ENCODE data around the gene SPRY4.

Gene SPRY4

GRCh38 chr5:142316051-142316450 is 8.8 kb downstream of the SPRY4 start:
- H3K9me3 ChIP-seq = no peaks in the 10 kb centered on the region
- H3K36me3 ChIP-seq = no peaks in the 10 kb centered on the region
- H3K4me3 ChIP-seq (ENCODE audit: low read depth in 1 of 2, low read length in 1 of 2) = no peak overlapping the region
- TF ChIP-seq, protein P1, sequence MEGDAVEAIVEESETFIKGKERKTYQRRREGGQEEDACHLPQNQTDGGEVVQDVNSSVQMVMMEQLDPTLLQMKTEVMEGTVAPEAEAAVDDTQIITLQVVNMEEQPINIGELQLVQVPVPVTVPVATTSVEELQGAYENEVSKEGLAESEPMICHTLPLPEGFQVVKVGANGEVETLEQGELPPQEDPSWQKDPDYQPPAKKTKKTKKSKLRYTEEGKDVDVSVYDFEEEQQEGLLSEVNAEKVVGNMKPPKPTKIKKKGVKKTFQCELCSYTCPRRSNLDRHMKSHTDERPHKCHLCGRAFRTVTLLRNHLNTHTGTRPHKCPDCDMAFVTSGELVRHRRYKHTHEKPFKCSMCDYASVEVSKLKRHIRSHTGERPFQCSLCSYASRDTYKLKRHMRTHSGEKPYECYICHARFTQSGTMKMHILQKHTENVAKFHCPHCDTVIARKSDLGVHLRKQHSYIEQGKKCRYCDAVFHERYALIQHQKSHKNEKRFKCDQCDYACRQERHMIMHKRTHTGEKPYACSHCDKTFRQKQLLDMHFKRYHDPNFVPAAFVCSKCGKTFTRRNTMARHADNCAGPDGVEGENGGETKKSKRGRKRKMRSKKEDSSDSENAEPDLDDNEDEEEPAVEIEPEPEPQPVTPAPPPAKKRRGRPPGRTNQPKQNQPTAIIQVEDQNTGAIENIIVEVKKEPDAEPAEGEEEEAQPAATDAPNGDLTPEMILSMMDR (IDR thresholded peaks at IDR 0.05) = no peak
- peaks cover 91% of the 10 kb centered on the region for H3K27me3 ChIP-seq
- H3K27ac ChIP-seq = no peak overlapping the region
- no peaks in the 10 kb centered on the region for H3K4me1 ChIP-seq (ENCODE audit: control insufficient read depth in 1 of 2, insufficient read depth in 1 of 2, low read depth in 1 of 2, low read length in 1 of 2)

DNA sequence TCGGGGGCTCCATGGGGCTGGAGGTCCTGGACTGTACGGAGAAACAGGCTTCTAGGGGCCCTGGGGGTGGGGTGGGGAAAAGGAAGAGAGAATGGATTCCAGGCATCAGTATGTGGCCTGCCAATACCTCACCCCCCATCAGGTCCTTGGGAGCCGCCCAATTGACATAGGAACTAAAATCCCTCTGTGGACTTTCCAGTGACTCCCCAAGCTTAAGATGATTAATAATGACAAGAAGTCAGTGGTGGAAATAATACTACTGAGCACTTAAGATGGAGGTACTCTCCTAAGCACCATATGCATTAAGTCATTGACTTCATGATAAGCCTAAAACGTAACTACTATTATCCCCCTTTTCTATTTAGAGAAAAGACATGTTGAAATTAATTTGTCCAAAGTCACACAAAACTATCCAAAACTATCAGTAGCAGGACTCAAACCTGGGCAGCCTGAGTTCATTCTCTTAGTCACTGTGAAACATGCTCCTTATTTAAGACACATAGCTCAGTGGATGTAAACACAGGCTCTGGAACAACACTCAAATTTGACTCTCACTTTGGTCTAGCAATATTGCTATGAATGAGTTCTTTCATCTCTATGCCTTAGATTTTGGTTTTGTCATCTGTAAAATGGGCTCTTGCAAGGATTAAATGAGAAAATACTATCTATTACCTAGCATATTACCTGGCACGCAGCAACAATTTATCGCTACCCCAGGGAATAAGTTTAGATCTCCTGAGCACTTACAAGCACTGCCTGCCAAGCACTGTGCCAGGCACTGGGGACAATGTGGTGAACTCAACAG is 9.5 kb downstream of the SPRY4 start:
- Histone ChIP-seq H3K27me3 (peaks cover 88% of the 10 kb centered on the region), H3K36me3 (no peaks in the 10 kb centered on the region), H3K4me1 (ENCODE audit: control insufficient read depth in 1 of 2, insufficient read depth in 1 of 2, low read depth in 1 of 2, low read length in 1 of 2) (no peaks in the 10 kb centered on the region), H3K9me3 (no peaks in the 10 kb centered on the region), H3K27ac (no peak overlapping the region), H3K4me3 (ENCODE audit: low read depth in 1 of 2, low read length in 1 of 2) (no peak overlapping the region)
- TF ChIP-seq, protein P1 (IDR thresholded peaks at IDR 0.05) = no peak

DNA sequence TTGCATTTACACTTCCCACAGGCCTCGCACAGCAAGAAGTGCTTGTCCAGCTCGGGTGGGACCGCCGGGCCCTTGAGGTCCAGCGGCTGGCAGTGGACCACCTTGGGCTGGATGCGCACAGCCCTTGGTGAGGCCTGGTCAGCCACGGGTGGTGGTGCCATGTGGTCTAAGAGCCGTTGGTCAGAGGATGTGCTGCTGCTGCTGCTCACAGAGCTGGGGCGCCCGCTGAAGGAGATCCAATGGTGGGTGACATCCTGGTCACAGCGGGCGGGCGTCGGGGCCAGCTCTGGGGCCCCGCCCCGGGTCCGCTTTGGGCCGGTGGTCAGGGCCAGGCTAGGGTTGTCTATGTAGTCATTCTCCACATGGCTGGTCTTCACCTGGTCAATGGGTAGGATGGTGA is 10.2 kb downstream of the SPRY4 start:
- Histone ChIP-seq H3K27ac (no peak overlapping the region), H3K27me3 (peaks cover 86% of the 10 kb centered on the region), H3K36me3 (no peaks in the 10 kb centered on the region), H3K4me3 (ENCODE audit: low read depth in 1 of 2, low read length in 1 of 2) (no peak overlapping the region), H3K9me3 (no peaks in the 10 kb centered on the region), H3K4me1 (ENCODE audit: control insufficient read depth in 1 of 2, insufficient read depth in 1 of 2, low read depth in 1 of 2, low read length in 1 of 2) (no peaks in the 10 kb centered on the region)
- TF ChIP-seq, protein P1 (IDR thresholded peaks at IDR 0.05) = no peak

GRCh38 chr5:142314109-142314508 is 10.7 kb downstream of the SPRY4 start:
- no peak overlapping the region for H3K27ac ChIP-seq
- H3K9me3 ChIP-seq = no peaks in the 10 kb centered on the region
- TF ChIP-seq, protein P1 (IDR thresholded peaks at IDR 0.05) = no peak
- H3K27me3 ChIP-seq = peaks cover 81% of the 10 kb centered on the region
- H3K36me3 ChIP-seq = no peaks in the 10 kb centered on the region
- H3K4me1 ChIP-seq (ENCODE audit: control insufficient read depth in 1 of 2, insufficient read depth in 1 of 2, low read depth in 1 of 2, low read length in 1 of 2) = no peaks in the 10 kb centered on the region
- no peak overlapping the region for H3K4me3 ChIP-seq (ENCODE audit: low read depth in 1 of 2, low read length in 1 of 2)

- no peak overlapping the region for H3K27ac ChIP-seq
- no peak overlapping the region for H3K4me3 ChIP-seq (ENCODE audit: low read depth in 1 of 2, low read length in 1 of 2)
- TF ChIP-seq, protein P1 (IDR thresholded peaks at IDR 0.05) = no peak
- peaks cover 77% of the 10 kb centered on the region for H3K27me3 ChIP-seq
- no peaks in the 10 kb centered on the region for H3K36me3 ChIP-seq
- no peaks in the 10 kb centered on the region for H3K9me3 ChIP-seq
- no peaks in the 10 kb centered on the region for H3K4me1 ChIP-seq (ENCODE audit: control insufficient read depth in 1 of 2, insufficient read depth in 1 of 2, low read depth in 1 of 2, low read length in 1 of 2)
Observed at GRCh38 chr5:142313682-142314081, 11.1 kb downstream of the SPRY4 start.
